Ammon's horn (tissue), 1 donor: ENCODE results near the gene TM2D3.

ENCODE experiments used
- DNase-seq: peaks from one replicate; pipeline ENCODE4 v3.0.0-alpha.2; 2016; ENCODE audit warnings: low spot score

TM2D3 gene

DNA sequence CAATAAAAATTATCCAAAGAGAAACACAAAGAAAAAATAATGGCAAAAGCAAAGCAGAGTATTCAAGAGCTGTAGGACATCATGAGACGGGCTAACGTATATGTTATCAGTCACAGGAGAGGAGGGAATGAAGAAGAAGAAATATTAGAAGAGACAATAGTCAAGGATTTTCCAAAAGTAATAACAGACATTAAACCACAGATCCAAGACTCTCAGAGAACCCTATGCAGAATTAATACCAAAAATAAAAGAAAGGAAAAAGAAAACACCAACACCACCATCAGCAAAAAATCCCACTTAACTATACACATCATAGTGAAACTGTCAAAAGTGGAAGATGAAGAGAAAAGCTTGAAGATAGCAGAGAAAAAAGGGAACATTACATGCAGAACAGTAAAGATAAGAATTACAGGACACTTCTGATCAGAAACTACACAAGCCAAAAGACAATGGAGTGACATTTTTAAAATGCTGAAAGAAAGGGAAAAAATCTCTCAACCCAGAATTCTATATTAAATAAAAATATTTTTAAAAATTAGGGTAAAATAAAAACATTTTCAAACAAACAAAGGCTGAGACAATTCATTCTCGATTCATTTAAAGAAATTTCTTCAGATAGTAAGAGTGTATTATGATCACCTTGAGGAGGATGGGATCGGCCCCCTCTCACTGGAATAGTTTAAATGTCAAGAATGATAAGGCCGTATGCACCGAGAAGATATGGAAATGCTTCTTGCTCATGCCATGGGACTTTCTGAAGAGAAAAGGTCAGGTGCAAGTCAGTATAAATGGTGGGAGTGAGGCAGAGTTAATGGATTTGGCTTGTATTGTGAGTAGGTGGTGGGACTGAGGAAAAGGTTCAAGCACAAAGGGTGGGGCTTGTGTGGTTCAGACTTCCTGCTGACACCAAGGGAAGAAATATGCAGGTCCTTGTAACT is 28.5 kb downstream of the TM2D3 start:
- no peak for DNase-seq

DNA sequence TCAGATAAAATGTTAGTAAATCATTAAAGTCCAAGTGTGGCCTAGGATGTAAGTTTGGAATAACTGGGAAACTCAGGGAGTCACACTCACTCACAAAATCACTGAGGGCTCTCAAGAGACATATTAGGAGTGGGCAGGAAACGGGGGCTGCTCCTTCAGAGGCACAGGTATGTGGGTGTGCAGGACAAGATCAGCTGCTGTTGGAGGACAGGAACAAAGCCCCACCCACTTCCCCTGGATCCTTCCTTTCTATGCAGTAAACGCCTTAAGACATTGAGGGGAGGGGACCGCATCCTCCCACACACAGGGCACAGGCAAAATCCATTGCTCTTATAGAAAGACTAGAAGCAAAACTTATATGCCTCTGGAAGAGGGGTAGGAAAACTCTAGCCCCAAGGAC is 30.2 kb downstream of the TM2D3 start:
- DNase-seq = no peak

DNA sequence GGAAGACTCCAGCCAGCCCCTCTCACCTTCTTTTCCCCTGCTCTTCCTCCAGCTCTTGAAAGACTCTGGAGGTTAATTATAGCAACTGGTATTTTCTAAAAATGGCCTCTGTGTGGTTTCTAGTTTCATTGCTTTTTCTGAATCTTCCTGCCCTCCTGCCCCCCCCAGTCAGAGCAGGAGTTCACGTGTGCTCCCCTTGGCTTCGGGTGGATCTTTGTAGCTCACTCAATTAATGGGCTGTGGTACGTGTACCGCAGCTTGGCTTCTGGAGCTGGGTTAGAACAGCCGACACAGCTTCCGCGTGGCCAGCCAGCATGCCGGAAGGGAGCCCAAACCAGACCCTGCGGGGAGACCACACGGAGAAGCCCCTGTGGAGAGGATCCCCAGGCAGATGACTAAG is 31.5 kb downstream of the TM2D3 start:
- no peak for DNase-seq

DNA sequence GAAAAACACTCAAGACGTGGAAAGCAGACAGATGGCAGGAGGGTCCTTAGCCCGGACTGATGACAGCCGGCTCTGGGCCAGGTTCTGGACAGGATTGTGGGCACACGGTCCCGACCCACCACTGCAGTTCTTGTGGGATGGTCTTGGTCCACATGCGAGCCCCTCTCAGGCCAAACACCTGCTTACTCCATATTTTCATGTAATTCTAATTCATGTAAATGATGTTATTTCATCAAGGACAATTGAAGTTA is 32.6 kb downstream of the TM2D3 start:
- DNase-seq = no peak

DNA sequence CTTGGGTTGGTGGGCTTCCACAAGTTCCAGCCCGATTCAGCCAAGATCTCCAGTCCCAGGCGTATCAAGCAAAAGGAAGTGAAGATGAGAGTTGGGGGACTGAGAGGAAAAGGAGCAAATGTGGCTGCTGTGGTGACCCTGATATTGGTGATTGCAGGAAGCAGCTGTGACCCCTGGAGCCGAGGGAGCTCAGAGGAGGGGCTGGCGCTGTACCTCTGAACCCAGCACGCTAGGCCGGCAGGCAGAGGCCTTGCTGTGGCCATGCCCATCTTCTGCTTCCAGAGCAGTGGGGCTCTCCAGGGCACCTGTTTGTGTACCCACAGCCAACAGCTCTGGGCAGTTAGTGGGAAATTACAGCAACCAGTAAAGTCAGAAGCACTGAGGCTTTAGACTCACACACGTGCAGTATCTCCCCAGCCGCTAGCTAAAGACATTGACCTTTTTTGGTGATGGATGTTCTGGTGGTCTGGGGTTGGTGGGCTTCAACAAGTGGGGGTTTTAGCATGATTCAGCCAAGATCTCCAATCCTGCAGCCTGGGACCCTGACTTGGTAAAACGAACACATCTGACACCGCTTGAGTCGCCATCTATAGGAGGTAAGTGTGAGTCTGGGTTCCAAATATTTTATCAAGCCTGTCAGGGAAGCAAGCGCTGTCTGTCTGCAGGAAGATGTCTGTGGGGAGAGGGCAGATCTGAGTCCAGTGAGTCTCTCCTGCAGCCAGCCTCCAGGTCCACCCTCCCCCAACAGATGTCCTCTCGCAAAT is 33.1 kb downstream of the TM2D3 start:
- no peak for DNase-seq

DNA sequence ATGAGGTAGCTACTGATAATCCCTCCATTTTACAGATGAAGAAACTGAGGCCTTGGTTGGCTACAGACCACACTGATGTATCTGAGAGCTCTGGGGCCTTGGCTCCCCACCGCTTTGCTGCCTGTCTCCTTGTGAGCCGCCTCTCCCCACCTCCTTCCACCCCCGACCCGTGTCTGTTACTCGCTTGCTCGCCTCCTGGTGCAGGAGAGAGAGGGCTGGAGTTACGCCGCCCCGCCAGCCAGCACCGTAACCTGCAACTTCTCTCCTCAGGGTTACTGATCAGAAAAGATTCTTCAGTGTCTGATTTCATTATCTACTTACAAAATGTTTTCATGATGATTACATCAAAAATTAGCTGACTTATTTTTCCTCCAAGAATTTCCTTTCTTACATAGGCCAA is 34.1 kb downstream of the TM2D3 start:
- DNase-seq = no peak

DNA sequence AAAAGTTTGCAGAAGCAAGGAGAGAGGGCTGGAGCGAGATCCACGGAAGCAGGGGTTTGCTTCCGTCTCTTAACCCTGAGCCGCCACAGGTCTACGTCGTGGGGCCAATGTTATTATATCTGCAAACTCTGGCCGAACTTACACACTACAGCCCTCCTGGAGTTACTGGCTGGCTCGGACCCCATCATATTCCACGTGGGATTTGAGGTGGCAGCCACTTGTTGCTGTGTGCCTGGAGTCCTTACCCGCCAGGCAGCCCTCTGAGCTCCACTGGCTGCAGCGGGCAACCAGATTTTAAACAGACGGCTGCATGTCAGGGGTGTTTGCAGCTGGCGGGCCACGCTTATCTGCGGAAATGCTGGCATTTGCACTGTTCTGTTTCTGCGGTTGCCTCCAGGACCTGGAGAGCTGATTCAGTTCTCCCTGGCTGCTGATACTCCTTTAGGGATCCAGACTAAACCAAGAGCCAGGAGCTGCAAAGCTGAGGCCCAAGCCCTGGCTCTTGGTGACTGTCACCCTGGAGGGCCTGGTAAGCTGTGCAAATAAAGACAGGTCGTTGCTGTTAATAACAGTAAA is 34.7 kb downstream of the TM2D3 start:
- DNase-seq = no peak

DNA sequence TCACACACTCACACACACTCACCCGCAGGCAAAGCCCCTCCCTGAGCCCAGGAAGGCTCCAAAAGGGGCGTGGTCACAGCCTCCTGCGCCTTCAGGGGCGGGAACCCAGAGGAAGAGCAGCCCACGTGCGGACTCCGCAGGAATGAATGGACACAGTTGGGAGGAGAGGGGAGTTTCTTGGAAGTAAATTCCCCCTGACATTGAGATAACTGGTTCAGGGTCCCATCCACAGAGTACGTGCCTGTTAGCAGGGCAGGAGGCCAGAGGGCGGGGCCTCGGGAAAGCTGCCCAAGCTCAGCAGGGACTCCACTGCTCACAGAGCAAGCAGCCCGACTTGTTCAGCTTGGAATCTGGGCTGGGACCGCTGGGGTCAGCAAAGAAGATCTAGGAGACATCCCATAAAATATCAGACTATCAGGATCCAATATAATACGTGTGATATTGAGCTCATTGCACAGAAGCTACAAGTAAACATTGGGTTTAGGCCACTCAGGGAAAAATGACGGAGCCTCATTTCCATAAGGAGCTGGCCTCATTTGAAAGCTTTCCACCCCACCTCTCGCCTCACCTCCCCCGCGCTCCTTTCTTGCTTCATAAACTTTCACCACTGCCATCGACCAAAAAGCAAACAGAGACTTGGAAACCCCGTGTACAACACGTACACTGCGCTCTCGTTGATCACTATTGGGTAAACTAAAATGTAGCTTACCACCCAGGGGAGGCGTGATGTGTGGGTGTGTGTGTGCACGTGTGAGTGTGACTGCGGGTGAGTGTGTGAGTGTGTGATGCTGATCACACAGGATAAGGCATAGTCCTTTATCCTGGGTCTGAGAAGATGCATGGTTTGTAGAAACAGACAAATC is 36.0 kb downstream of the TM2D3 start:
- no peak for DNase-seq

DNA sequence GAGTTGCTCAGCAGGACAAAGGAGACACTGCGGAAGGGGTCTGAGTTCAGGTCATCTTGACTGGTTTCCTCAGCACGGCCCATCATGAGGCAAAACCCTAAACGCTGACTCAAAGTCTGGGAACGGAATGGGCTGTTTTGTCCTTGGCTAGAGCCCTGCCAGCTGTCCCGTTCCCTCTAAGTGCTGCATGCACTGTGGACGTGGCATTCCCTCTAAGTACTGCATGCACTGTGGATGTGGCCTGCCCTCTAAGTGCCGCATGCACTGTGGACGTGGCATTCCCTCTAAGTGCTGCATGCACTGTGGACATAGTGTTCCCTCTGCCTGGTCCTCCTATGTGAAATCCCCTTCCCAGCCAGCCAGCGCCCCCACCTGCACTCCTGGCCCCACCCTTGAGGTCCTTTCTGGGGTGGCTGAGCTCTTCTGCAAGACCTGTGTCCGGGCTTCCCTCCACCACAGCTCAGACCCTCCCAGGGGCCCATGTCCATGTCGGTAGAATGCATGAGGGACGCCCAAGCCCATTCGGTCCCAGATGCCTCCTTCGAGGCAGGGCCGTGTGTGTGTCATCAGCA is 36.7 kb downstream of the TM2D3 start:
- no peak for DNase-seq

DNA sequence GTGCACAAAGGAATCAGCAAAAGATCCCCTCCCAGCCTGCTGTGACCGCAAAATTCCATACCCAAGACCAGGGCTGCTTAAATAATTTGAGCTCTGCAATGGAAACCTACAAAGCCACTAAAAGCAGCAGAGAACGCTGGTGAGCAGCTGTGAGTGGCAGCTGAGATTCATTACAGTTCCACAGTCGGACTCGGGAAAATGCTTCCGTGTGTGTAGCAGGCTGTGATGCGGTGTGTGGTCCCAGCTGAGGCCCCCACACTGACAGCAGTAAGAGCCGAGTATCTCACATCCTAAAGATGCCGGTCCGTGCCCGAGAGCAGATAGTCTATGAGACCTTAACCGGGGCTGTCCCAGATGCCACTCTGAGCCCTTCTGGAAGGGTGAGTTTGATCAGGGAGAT is 37.4 kb downstream of the TM2D3 start:
- no peak for DNase-seq

DNA sequence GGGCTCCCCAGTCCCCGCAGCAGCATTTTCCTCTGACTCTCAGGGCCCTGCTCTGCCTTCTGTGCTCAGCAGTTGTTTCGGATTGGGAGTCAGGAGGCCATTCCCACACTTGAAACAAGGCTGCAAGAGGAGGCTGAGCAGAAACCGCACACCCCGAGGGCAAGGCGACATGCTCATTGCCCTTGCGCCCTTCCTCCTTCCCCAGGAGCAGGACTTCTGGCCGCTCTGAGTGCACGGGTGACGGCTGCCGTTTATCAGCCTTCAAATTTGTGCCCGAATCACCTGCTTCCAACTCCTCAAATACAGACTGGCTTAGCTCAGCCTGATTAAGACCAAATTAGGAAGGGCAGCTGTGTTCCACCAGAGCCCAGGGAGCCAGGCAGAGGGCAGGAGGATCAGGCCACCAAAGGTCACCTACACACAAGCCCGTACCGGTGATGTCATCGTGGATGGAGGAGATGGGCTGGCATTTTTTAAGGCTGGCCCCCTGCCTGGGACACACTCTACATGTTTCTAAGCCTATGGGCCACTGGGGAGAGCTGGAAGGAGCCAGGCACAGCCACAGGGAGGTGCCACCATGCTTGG is 38.1 kb downstream of the TM2D3 start:
- DNase-seq = no peak

DNA sequence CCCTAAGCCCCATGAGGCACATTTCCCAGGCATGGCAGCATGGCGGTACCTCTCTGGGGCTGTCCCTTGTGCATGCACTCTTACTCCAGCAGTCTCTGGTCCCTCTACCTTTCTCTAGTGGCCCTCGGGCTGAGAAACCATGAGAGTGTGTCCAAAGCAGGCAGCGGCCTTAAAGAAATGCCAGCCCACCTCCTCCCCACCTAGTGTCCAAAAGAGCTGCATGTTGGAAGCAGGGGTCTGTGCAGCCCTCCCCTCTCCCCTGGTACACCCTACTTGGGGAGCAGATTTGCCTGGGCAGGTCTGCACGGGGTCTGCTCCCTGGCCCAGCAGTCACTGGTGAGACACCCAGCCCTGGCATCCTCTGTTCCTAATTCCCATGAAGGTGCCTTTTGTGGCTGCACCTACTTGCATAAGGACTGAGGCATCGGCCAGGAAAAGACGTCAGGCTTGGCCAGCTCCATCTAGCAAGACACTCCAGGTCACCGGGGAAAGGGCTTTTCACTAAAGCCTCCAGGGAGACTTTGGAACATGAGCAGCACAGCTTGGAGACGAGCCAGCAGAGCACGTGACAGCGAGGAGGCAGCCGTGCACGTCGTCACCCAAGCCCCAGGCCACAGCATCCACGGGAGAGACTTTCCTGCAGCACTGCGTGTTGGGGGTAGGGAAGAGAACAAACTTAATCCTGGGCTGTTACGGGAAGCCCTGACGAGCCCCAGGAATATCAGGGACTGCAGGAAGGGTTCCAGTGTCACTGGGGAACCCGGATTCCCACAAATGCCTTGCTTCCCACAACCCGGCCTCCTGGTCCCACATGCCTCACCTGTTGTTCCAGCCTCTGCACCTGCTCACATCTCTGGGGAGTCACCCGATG is 38.8 kb downstream of the TM2D3 start:
- peak; percentile 72 for DNase-seq

DNA sequence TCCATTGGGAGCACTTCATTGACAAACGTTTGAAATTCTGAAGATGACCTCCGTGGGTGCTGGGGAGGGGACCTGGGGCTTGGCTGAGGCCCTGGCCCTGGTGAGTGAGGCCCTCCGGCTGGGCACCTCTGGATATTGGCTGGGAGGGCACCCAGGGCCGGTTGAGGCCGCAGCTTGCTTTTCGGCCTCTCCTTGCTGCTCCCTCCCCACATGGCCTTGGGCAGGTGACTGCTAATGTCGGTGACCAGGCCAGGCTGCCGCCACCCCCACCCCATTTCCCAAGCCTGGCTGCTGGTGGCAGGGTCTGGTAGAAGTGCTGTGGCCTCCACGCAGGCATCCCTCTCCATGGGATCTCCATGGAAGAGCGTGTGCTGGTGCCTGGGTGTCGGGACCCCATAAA is 39.5 kb downstream of the TM2D3 start:
- no peak for DNase-seq

DNA sequence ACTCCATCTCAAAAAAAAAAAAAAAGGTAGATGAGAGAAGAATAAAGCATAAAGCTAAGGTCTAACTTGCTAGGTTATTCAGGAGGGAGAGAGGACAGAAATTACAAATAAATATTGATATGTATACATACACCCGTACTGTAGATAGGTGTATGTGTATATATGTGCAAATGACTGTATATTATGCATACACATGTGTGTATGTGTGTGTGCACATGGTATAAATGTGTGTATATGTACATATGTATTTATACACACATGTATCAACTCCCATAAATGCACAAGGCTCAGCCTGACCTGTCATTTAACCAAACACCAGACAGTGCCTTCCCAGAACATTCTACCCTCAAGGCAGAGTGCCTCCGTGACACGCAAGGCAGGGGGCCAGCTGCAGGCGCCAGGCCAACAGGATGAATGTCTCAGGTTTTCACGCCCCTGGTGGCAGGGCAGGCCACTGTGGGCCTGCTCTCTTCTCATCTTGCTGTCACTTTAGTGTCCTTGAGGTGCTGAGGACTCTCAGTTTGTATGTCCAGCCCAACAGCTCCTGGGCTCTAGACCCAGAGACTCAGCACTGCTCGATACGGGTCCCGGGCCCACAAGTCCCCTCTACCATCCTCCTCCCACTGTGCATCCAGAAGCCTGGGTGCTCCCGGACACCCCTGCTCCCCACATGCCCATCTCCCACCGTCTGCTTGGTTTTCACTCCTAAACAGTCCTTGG is 40.4 kb downstream of the TM2D3 start:
- no peak for DNase-seq

DNA sequence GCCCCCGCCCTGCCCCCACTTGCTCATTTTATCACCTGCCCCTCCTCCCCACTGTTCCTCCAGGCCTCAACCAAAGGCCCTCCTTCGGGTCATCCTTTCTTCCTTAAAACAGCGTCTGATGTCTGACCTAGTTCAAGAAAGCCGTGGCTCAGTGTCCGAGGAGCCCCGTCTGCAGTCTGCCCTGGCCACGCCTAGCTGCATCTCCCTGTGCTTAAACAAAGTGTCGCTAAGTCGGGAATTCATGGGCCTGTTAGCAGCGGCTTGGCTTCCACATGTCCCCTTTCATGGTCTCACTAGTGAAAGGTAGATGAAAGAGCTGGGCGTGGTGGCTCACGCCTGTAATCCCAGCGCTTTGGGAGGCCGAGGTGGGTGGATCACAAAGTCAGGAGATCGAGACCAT is 41.2 kb downstream of the TM2D3 start:
- DNase-seq = no peak

DNA sequence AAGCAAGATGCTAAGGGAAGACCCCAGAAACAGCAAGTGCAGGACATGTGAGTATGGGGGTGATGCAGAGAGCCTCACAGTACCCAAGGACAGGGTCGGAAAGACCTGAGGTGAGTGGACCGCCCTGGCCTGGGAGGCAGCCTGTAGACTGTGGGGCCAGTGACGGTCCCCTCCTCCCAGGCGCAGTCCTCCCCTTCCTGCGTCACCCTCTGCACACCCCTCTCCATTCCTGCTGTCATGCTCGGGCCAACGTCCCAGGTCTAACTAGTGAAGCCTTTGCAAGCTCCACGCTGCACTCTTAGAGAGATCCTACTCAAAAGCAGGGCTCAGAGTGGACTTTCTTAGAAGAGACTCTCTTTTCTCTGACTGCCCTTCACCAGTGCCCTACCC is 41.6 kb downstream of the TM2D3 start:
- DNase-seq = no peak

DNA sequence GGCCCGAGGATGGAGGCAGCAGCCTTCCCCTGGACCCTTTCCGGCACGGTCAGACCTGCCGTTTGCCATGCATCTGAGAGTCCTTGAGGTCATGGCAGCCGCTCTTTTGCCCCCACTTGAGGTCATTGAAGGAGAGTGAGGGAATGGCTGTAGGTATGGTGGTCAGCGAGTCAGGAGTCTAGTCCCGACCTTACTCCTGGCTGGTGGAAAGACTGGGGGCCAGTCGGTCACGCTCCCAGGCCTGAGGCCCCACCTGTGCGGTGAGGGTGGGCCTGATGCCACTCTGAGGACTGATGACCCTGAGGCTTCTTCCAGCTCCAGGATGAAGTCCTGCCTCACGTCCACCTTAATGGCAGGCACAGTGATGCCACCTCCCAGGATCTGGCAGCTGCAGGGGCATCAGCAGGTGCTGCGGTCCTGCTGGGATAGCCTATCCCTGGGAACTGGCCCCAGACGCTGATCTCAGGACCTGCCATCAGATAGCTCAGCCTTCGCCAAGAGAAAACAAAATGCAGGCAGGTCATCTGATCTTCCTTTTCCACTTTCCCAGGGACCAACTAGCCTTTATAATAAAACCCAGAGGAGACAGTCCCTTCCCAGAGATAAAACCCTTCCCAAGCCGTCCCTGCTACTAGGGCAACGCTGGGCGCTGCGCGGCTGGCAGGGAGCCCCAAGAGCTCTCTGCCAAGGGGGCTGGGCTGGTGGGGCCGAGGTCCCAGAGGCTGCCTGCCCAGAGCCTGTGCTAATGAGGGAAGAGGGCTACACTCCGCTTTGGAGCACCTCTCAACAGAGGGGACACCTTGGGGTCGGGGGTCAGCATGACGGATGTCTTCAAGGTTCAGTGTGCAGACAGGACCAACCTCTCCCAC is 42.2 kb downstream of the TM2D3 start:
- DNase-seq = no peak

DNA sequence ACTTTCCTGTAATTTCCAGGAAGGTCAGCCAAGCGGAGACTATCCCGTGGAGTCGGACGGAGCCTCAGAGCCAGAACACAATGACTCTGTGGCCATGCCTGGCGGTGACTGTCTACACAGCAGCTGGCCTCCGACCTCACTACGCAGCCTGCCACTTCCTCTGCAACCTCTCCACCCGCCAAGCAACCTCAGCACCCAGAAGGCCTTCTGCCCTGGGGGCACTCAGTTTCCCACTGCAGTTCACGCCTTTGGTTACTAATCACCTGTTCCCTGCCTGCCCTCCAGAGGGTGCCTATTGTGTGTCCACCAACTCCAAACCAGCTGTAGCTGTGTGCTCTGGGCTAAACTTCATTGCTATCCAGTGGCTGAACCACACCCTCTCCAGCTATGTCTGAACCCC is 44.0 kb downstream of the TM2D3 start:
- DNase-seq = no peak

DNA sequence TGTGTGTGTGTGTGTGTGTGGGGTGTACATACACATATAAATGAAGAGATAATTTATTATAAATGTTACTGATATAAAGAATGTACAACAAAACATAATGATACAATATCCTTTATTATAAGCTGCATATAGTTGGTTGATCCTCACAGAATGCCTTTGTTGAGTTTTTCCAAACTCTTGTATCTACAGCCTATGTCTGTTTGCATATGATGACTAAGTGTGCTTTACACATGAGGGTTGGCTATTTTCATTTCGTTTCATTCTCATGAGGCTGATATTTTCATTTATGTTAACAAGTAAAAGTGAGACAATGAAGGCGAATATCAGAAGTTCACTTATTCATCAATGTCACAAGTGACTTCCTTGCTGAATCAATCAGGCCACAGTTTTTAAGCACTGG is 45.1 kb downstream of the TM2D3 start:
- no peak for DNase-seq
